Left ventricle myocardium superior (tissue), 1 donor: ENCODE results near the gene FHAD1. TPM values are rescaled to one million over a fixed set of nuclear protein-coding genes. Genes with fewer than 3 reads are reported as not detected.
A peak's percentile ranks its signal among the peaks of the same experiment; 100 is the strongest.

Experiments
- ATAC-seq: fragments of 200-7000 bp; cut with Tn5 transposase; one replicate; pipeline ENCODE4 v1.9.1; 2020; ENCODE audit warnings: mild to moderate bottlenecking, moderate library complexity
- DNase-seq: peaks from one replicate; pipeline ENCODE4 v3.0.0-alpha.2; 2020
- intact Hi-C: fragments of 100-400 bp; cut with micrococcal nuclease; formaldehyde crosslinking; loops from one replicate; pipeline ENCODE4 v1.11.0; 2022
- total RNA-seq: library from RNA; stranded (reverse); fragmentation: NEBNext Ultra II Directional; extraction: Animal tissue kit (Norgen Biotek cat#: 25700); gene quantifications from one replicate; pipeline ENCODE4 v1.2.1, GENCODE V29; 2021
- donor health status: DM: no; HTN: yes; CAD: no; lungs with severe emphysema.

Gene FHAD1
- total RNA-seq, 1 donor from 2014 or later, result not detected

DNA sequence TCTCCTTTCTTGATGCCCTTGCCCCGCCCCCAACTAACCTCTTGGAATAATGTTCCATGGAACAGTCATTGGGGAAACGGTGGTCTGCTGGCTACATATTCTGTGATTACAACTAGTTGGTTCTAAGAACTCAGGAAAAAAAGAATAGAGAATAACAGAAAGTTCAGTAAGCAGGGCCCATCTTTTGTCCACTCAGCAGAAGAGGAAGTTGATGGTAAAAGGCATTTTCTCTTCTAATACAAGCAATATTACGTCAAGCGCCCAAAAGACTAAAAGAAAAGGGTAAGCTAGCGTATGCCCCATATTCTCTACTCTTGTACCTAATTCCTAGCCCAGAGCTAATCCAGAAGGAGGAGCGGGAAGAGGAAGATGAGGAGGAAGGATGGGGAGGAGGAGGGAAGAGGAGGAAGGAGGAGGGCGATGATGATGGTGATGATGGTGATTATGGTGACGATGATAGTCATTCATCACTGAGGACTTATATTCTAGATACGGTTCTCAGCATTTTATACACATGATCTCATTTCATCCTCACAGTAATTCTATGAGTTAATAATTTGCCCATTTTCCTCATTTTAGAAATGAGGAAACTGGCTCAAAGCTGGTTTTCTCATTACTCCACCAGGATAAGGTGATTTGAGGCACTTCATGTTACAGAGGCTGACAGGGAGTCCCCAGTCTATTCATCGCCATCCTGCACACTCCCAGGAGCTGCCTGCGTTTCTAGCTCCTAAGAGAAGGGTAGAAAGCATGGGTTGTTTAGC is 86.1 kb downstream of the FHAD1 start:
- DNase-seq, result no peak
- ATAC-seq, result no peak
- intact Hi-C loops, result no loop called here

DNA sequence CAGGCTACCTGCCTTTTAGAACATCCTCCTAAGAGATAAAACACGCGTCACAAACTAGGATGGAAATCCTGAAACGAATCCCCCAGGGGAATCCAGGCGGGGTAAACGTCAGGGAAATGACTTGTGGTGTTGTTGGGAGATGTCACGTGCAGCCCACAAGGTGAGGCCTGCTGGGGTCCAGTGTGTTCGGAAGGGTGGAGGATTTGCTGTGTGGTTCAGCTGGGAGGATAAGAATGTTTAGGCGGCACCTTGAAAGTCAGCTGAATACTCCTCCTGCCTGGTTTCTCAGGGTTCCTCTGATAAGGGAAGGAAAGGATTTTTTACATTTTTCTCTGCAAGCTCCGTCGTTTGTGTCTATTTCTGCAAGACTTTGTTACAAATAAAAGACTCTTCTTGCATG is 88.0 kb downstream of the FHAD1 start:
- ATAC-seq (no peak), DNase-seq (no peak)
- intact Hi-C loops, result no loop called here

DNA sequence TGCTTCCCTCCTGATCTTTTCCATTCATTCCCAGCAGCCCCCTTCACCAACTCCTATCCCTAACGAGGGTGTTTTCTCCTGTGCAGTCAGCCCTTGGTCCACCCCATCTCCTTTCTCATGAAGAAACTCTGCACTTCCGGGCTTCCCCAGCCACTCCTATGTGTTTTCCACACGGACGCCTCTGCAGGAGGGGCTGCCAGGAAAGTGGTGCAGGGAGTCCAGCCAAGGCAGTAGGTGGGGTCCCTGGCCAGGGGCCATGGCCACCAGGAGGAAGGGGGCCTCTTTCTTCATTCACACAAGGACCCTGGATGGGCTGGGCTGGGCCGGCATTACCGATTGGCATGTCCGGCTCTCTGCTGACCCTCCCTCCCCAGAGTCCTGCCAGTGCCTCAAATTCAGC is 89.8 kb downstream of the FHAD1 start:
- intact Hi-C loops, result no loop called here
- DNase-seq (peak; percentile 50), ATAC-seq (peak; percentile 46)

DNA sequence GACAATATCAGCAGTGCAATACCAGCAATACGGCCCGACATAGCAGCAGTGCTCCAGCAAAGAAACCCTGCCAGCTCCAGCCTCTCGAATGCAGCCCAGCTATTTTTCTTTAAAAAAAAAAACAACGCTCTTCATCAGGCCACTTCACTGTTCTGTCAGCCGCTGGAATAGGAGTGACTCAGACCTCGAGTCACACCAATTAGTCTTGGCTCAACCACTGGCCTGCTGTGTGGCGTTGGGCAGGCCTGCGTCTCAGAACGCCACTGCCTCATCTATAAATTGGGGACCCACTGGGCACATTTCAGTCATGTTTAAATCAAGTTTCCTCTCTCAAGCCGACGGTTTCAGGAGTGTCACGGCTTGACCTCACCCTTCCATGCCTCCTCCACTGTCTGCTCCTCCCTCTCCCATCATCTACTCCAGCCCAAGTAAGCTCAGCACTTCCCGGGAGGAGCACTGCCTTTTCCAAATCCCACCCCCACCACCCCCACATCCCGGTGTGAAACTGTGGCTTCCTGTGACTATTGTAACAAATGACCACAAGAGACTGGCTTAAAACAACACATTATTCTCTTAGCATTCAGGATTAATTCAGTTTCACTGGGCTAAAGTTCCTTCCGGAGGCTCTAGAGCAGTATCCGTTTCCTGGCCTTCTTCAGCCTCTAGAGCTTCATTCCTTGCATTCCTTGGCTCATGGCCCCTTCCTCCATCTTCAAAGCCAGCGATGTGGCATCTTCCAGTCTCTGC is 90.8 kb downstream of the FHAD1 start:
- intact Hi-C loops, result no loop called here
- DNase-seq (no peak), ATAC-seq (peak; percentile 81)

DNA sequence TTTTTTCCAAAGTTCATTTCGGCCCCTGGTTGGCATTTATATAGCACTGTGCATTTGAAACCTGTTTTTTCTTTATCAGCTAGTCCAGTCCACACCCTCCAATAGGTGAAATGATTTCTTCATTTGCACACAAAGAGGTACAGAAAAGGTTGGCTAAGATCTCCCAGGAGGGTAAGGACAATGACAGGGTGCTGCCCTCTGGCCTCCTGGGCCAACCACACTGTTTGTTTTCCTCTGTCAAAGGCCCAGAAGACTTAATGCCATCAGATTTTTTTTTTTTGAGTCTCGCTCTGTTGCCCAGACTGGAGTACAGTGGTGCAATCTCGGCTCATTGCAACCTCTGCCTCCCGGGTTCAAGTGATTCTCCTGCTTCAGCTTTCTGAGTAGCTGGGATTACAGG is 92.5 kb downstream of the FHAD1 start:
- no peak for ATAC-seq
- DNase-seq, result no peak
- intact Hi-C loops, result no loop called here

DNA sequence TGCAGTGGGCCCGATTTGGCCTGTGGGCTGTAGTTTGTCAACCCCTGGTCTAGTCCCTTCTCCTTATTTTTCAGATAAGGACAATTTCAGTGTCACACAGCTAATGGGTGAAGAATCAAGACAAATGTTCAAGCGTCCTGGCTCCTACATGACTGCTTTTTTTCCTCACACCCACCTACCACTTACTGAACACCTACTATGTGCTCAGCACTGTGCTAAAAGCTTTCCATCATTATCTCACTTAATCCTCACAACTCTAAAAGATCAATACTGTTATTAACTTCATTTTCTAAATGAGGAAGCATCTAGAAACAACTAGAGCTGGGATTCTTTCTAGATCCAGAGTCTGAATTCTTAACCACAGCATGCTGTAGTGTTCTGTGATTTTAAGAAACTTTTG is 94.2 kb downstream of the FHAD1 start:
- no peak for ATAC-seq
- intact Hi-C loops, result no loop called here
- DNase-seq, result no peak

DNA sequence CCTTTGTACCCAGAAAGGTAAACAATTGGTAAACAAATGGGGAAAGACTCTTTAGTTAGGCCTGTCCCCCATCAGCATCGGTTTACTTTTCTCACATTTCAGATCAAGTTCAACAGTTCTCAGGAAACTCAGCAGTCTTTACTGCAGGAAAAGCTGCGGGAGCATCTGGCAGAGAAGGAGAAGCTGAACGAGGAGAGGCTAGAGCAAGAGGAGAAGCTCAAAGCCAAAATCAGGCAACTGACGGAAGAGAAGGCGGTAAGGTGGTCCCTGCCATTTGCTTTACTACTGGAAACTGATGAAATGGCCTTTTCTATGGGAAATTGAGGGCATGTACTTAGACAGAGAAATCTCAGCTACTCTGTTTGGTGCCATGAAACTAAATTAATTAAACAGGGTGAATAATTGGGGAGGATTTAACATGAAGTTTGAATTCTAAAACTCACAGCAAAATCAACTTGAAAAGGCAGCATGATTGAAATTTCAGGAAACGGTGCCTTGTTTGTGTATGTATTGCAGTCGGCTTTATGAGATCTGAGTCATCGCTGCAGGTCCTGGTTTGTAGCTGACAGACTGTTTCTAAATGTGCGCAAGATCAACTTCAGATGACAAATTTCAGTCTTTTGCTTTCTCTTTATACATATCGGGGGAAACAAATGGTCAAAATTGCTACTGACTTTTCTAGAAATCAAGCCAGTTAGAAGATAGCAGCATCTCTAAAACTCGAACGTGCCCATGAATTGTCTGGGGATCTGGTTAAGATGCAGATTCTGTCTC is 94.8 kb downstream of the FHAD1 start:
- intact Hi-C loops, result no loop called here
- DNase-seq, result no peak
- no peak for ATAC-seq

DNA sequence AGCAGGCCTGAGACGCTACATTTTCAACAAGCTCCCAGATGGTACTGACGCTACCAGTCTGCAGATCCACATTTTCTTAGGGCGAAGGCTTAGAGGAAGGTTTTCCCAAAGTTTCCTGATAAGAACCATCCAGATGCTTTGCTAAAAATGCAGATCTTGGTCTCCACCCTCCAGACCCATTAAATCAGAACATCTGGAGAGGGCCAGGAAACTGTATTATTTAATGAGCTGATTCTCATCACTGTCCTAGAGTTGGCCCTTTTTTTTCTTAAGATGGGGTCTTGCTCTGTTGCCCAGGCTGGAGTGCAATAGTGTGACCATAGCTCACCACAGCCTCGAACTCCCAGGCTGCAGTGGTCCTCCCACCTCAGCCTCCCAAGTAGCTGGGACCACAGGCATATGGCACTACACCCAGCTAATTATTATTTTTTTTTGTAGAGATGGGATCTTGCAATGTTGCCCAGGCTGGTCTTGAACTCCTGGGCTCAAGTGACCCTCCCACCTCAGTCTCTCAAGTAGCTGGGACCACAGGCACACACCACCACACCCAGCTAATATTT is 95.5 kb downstream of the FHAD1 start:
- no peak for ATAC-seq
- intact Hi-C loops, result no loop called here
- DNase-seq, result no peak

DNA sequence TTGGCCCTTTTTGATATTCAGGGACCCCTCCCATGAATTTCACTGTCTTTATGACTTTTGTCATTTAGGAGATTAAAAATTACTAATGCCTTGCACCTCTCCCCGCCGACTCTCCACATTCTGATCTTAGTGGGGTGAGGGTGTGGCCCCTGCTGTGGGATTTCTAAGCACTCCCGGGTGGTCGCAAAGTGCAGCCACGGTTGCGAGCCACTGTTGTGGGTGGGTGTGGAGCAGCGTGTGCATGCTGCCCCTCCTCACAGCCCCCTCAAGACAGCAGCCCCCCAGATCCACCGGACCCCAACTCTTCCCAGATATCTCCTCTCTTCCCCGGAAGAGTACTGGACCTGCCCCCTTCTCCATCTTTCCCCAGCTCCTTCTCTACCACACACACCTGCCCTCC is 96.1 kb downstream of the FHAD1 start:
- intact Hi-C loops, result no loop called here
- ATAC-seq, result no peak
- DNase-seq, result no peak

DNA sequence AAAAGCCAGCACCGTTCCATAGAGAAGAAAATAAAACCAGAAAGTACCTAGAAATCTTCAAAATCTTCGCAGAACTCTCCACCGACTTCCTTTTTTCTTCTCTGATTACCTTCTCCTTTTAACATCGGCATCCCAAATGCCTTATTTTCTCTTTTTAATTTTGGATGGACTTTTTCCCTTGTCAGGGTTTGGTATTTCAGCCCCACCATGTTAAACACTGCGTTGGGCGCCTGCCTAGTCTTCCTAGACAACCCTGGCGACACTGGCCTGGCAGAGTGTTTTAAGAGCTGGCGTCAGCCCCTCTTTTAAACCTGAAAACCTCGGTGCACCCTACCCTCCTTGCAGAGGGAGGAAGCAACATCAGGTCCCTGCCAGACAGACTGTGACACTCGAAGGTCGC is 96.7 kb downstream of the FHAD1 start:
- intact Hi-C loops, result no loop called here
- DNase-seq, result peak; percentile 80
- ATAC-seq, result peak; percentile 91

DNA sequence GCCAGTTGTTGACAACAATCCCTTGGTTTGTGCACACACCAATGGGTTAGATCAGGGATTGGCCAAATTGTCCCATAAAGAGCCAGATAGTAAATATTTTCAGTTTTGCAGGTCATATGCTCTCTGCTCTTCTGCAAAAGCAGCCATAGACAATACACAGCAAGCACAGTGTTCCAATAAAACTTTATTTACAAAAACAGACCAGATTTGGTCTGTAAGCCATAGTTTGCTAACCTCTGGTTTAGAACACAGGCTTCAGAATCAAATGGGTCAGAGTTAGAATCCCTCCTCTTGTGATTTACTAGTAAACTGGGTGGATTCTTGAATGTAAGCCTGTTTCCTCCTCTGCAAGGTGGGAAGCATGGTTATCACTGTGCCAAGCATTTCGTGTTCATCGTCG is 97.4 kb downstream of the FHAD1 start:
- ATAC-seq, result no peak
- intact Hi-C loops, result no loop called here
- DNase-seq, result no peak

DNA sequence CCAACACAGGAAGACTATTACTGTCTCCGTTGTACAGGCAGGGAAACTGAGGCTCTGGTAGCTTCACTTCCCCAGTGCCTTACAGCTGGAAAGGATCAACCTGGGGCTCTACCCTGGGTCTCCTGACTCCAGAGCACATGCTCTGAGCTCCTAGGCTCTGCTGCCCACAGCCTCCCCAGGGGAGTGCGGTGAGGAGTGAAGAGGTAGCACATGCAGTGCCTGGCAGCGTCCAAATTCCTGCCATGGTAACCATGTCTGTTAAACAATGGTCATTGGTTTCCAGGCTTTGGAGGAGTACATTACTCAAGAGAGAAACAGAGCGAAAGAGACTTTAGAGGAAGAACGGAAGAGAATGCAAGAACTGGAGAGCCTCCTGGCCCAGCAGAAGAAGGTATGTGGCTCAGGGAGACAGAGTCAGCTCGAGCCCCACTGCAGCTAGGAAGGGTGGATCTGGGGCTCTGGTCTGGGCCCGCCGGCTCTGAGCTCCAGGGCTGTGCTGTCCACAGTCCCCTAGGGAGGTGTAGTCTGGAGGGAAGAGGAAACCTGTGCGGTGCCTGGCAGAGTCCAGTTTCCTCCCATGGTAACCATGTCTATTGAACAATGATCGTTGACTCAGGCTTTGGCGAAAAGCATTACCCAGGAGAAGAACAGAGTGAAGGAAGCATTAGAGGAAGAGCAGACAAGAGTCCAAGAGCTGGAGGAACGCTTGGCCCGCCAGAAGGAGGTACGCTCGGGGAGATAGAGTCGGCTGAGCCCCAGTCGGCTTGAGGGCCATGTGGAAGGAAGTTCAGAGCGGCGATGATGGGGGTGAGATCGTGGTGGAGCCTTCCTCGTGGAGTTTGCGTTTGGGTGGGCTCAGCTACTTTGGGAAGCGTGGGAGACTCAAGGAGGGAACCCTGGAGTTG is 98.0 kb downstream of the FHAD1 start:
- DNase-seq (peak; percentile 45), ATAC-seq (peak; percentile 85)
- intact Hi-C loops, result no loop called here

DNA sequence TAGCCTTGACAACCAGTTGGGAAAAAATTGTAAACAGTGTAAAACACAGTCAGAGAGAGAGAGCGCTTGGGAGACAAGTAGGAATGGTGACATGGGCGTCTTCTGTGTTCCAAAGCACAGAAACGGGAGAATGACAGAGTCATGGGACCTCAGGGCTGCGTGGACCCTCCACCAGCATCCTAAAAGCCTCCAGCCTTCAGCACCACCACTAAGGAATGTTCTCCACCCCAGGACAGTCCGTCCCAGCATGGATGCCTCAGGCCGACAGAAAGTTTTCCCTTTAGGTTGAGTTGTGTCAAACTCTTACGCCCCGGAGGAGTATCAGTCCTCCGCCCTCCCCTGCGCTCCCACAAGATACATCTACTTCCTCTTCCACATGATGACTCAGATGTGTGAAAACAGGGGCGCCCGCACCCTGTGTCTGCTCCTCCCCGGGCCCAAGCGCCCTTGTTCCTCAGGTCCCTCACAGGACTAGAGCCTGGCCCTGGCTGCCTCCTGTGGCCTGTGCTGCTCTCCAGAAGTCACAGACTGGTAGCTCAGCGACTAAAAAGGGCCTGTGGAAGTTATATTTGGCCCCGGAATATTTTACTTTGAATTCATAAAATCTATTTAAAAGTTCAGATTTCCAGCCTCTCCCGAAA is 98.8 kb downstream of the FHAD1 start:
- DNase-seq (peak; percentile 67), ATAC-seq (peak; percentile 32)
- intact Hi-C loops, result no loop called here

DNA sequence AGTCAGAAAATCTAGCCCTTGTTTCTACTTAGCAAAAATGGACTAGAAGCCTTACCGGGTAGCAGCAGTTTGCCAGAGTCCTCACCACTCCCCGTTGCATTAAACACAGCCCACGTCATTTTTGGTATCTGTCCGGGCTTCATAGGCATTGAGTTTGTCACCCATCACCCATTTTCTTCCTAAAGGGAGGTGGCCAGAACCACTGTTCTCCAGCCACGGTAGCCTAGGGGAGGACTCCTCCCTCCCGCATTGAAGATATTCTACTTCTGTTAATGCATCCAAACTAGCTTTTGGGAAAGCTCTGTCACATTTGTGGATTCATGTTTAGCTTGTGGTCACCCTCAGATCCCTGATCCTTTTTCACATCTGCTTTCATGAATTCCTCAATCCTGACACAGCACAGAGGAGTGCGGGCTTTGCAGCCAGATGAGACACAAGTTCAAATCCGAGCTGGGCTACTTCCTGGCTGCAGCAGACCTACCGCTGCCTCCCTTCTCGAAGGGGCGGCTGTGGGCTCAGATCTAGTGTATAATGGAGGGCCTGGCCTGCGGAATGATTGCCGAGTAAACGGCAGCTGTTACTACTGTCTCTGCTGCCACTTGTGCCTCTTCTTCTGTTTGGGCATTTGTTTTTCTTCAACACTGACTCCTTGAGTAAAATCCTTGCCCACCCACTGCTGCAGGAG is 99.5 kb downstream of the FHAD1 start:
- intact Hi-C loops, result no loop called here
- ATAC-seq (no peak), DNase-seq (no peak)

DNA sequence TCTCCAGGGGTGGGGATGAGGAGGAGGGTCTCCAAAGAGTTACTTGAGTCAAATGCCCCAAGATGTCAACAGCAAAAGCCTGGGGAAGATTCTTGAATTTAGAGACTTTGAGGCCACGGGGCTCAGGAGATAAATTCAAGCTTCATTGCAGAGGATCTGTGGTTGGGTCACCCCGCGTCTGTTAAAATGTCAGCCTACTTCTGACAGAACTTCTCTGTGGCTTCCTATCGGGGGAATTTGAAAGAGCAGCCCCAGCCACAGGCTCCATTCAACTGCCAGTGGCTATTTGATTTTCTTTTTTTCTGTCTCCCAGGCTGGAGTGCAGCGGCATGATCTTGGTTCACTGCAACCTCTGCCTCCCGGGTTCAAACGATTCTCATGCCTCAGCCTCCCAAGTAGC is 100.2 kb downstream of the FHAD1 start:
- intact Hi-C loops, result no loop called here
- ATAC-seq, result no peak
- no peak for DNase-seq

DNA sequence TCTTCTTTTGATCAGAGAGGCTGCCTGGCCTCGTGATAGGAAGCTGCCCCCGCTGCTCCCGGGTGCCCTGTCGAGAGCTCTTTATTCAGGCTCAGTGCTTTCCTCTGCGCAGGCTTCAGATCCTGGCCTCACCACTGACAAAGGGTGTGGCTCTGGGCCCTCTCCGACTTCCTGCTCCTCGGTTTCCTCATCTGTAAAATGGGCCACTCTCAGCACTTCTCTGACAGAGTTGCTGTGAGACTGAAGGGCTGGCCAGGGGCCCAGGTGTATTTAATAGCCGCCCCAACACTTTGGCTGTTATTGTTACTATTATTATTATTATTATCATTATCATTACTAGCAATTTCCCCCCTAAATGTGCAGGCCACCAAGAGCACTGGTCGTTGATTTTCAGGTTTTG is 101.6 kb downstream of the FHAD1 start:
- no peak for DNase-seq
- intact Hi-C loops, result no loop called here
- no peak for ATAC-seq

DNA sequence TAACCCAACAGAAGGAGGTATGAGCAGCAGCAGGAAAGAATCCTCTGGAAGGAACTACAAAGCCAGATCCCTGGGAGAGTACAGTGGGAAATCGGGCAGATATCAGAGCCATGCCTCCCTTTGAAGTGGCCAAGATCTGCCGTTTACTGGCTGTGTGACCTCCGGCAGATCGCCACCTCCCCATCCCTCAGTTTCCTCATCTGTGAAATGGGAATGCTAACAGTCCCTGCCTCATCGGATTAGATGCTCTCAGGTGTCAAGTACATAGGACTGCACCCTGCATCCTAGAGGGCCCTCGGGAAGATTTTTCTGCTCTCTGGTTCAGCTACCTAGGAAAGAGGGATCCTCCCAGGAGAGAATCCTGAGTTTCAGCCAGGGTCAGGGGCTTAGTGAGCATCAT is 102.1 kb downstream of the FHAD1 start:
- ATAC-seq (no peak), DNase-seq (no peak)
- intact Hi-C loops, result no loop called here

DNA sequence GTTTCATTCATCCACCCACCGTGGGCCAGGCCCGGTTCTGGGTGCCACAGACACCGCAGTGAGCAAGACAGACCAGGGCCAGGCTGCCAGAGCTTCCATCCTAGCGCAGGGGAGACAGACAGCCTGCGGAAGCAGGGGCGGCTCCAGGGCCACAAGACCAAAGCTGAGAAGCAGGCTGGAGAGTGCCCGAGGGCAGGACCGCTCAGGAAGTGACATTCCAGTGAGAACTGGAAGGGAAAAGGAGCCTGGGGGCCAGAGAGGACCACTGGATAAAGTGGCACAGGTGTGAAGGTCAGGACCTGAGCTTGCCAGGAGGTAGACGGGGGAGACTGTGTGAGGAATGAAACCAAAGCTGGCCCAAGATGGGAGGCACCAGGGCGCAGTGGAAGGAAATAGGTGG is 103.1 kb downstream of the FHAD1 start:
- DNase-seq, result no peak
- intact Hi-C loops, result no loop called here

More for the DNA sequence above, 103.1 kb downstream of the FHAD1 start:
- no peak for ATAC-seq
